NCI-H1930 (cell line): Measurements from ENCODE around the gene GPHA2.
A peak's percentile ranks its signal among the peaks of the same experiment; 100 is the strongest.

Experiments
- DNase-seq, 2 experiments: peaks; one replicate each; lab custom pipeline; 2025; lab: John Stamatoyannopoulos, UW

The GPHA2 gene

GRCh38 chr11:64909653-64910343 lies 25.9 kb downstream of the GPHA2 start:
- DNase-seq, result no peak

DNA sequence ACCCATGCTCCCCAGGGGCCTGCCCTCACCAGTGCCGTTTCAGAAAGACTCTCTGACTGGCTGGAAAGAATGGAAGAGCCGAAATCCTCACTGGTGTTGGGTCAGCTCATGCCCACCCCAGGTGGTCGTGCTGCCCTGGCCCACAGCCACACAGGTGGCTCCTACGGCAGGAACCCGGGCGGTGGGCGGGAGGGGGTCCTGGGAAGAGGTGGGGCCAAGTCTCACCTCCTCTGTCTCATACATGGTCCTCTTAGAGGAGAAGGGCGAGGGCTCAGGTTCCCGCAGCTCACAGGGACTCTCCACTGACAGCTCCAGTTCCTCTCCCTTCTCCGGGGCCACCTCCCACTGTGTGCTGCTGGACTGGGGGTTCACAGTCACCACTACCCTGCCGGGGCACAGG lies 26.9 kb downstream of the GPHA2 start:
- DNase-seq, result no peak

- DNase-seq, result no peak
Measured at GRCh38 chr11:64906314-64906635, 29.4 kb downstream of the GPHA2 start.

DNA sequence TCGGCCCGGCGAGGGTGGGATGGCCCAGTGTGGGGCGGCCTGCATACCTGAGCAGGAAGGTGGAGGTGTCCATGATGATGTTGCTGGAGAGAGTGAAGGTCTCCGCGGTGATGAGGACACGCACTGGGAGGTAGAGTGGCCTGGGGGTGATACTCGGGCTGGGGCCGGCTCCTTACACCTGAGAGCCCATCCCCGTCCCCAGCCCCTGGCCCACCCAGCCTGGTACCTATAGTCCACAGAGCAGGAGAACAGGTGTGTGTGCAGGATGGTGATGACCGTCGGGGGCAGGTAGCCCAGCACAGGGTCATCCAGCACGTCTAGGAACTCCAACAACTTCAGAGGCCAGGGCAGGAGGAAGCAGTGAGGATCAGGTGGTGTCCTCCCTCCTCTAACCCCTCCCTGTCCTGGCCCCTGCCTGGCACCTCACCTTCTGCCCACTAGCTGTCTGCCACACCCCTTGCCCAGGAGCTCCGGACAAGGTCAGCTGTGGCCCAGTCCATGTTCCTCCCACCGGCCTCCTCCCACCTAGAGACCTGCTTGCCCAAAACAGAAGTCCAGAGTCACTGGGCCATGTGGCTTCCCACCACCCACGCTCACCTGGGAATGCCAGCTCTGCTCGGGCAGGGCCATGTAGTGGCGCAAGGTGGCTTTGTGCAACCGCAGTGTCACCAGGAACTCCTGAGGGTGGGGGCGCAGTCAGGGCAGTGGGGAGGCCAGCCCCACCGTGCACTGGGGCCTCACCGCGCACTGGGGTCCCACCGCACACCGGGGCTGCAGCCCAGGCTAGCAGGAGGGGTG lies 30.0 kb downstream of the GPHA2 start:
- no peak for DNase-seq

DNA sequence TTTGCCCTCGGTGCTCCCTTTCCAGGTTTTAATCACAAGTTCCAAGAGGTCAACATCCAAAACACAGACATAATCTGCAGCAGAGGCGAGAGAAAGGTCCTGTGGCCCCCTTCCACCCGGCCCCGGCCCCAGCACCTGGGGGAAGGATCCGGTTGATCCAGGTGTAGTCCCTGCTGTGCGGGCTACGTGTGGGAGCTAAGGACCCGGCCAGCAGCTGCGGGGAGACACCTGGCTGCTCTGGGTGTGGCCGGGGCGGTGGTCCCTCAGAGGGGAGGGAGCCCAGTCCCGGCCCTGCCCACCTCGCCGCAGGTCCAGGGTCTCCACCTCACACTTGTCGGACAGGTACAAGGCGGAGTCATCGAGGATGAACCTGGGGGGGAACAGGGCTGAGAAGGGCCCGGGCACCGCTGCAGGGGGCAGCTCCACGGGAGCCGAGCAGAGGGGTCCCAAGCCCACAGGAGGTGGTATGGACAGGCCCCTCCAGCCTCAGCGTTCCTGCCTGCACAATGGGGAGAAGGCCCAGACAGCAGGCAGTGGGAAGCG lies 32.3 kb downstream of the GPHA2 start:
- DNase-seq, result no peak

GRCh38 chr11:64902102-64902900 lies 33.4 kb downstream of the GPHA2 start:
- DNase-seq, result no peak

- no peak for DNase-seq
Measured at GRCh38 chr11:64900774-64901173, 34.9 kb downstream of the GPHA2 start.

DNA sequence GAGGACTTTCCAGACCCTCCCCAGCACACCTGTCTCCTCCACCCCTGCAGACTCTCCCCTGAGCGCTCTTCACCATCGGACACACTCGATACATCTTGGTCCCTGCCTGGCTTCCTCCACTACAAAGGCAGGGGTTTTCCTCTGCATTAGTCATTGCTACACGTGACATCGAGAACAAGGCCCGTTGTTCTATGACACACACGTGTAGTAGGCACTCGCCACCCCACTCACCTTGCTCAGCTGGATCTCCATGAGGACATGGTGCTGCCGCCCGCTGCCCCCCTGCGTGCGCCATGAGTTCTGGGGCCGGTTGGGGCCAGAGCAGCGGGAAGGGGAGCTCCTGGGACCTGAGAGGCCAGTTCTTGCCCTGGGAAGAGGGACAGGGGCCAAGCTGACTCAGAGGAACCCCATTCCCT lies 35.4 kb downstream of the GPHA2 start:
- DNase-seq, result no peak

DNA sequence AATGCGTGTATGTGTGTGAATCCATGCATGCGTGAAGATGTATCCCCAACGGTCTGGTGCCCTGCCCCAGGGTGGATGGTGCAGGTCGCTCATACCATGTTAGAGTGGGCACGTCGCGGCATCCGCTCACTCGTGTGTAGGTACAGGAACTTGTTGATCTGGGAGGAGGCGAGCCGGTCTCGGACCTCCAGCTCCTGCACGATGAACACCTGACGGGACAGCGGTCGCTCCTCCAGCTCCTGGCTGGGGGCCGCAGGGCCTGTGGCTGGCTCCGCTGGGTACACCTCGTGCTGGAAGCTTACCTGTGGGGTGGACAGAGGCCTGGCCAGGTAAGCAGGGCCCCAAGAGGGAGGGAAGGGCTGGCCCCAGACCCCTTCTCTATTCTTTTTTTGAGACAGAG lies 37.2 kb downstream of the GPHA2 start:
- no peak for DNase-seq

GRCh38 chr11:64898076-64898445 lies 37.6 kb downstream of the GPHA2 start:
- no peak for DNase-seq

DNA sequence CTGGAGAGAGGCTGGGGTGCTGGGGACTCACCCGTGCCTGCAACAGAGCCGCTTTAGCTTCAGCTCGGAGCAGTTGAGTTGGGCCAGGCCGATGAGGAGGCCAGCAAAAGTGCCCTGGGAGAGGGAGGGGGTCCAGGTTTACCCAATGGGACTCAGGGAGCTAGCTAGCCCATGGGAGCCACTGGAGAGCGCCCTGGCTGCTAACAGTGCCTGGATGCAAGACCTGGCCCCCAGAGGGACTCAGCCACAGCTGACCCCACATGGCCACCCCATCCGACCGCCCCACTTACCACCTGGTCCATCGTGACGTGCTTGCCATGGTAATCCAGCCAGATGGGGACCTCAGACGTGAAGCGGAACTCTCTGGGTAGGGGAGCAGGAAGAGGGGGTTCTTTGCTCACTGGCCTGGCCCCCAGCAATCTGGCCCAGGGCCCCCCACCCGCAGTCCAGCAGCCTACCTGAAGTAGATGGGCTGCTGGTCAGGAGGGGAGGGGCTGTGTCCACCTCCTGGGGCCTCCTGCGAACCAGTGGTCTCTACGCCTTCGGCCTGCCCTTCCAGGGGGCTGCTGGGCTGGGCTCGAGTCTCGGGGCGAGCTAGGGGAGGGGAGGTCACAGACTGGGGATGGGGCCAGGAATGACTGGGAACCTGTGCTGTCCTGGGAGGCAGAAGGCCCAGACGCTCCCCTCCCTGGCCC lies 38.2 kb downstream of the GPHA2 start:
- no peak for DNase-seq

DNA sequence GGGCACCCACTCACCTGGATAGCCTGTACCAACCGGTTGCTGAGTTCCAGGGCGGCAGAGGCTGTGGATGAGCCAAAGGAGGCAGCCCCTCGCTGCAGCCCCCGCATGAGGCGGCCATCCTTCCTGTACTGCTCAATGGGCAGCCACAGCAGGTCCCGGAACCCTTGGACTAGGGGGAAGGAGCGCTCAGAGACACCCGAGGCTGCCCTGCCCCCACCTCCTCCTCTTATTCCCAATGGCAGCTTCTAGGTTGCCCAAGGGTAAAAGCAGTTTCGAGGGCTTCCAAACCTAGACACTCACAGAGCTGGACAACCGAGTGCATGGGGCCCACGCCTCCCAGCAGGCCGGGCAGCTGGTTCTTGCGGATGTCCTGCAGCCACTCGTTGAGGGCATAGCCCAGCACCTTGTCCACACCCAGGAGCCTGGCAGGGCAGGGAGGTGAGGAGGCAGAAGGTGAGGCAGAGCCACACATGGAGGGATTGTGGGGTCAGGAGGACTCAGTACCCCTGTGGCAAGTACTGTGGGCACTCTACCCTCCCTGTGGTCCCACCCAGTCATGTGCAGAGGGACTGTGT lies 39.2 kb downstream of the GPHA2 start:
- no peak for DNase-seq

GRCh38 chr11:64894812-64895452 lies 40.8 kb downstream of the GPHA2 start:
- no peak for DNase-seq

DNA sequence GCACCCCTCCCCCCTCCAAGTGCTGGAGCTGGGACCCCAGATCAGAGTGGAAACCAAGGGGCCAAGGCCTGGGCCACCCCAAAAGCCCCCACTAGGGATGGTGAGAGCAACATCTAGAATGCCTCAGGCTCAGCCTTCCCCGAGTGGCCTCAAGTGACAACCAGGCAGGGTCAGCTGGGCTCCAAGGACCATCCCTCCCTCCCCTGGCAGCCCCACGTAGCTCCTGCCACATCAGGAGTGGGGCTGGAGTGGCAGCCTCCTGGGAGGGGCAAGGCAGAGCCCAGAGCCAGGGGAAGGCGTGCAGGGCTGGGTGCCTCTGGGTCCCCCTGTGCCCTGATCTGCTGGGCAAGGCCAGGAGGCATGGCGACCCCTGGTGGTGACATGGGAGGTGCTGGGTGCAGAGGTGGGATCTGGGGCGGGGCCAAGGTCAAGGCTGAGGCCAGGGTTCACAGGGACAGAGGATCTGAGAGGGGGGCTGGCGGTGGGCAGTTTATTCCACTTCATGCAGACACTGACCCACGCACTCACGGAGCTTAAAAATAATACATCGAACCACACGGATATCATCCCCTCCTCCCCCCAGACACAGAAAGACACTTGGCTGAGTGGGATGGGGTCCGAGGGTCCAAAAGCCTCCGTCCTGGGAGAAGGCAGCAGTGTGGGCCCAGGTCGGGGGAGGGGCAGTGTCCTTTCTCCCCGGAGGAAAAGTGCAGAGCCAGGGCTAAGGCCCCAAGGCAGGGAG lies 41.5 kb downstream of the GPHA2 start:
- DNase-seq, result peak; percentile 38 to 67

- no peak for DNase-seq
Measured at GRCh38 chr11:64893194-64894069, 42.3 kb downstream of the GPHA2 start.

GRCh38 chr11:64892838-64893193 lies 42.9 kb downstream of the GPHA2 start:
- DNase-seq, result no peak

GRCh38 chr11:64892411-64892831 lies 43.3 kb downstream of the GPHA2 start:
- DNase-seq, result no peak

DNA sequence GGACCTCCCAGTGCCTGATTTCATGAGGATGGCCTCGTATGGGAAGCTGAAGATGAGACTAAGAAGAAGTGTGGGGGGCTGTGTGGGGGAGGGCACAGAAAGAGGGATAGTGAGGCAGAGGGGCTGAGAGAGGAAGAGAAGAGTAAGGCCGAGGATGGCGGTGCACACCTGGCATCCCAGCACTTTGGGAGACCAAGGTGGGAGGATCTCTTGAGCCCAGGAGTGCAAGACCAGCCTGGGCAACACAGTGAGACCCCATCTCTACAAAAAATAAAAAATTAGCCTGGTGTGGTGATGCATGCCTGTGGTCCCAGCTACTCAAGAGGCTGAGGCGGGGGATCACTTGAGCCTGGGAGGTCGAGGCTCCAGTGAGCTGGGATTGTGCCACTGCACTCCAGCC lies 43.8 kb downstream of the GPHA2 start:
- no peak for DNase-seq

DNA sequence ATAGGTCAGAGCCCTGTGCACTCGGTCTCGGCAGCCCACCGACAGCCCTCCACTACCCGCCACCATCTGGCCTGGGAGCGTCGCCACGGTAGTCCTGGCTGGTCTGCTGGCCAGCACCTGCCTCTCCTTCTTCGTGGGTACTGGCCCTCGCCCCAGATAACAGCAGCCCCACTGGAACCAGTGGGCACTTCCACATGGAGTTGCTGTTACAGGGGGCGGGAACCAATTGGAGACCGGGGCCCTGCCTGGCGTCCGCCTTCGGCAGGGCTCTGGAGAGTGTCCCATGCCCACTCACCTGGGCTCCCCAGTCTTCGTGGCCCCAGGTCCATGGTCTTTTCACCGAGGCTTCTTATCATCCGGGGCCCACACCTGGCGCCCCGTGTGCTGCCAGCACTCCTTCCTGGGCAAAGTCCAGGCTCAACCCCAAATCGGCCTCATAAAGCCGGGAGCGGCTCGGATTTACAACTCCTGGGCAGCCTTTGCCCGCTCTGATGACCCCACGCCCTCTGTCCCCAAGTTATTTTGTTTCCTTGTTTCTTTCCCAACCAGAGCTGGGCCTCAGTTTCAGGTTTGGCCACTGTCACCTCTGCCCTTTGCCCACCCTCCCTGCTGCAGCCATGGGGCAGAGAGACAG lies 44.4 kb downstream of the GPHA2 start:
- DNase-seq, result no peak
